CD4-positive, alpha-beta T cell treated with Interleukin-17A for 4 hours (primary cell): ENCODE results near the gene EVX1.

Source experiments
- DNase-seq: peaks from one replicate; pipeline ENCODE4 v3.0.0-alpha.2; 2020; ENCODE audit warnings: mixed read lengths

Gene EVX1

DNA sequence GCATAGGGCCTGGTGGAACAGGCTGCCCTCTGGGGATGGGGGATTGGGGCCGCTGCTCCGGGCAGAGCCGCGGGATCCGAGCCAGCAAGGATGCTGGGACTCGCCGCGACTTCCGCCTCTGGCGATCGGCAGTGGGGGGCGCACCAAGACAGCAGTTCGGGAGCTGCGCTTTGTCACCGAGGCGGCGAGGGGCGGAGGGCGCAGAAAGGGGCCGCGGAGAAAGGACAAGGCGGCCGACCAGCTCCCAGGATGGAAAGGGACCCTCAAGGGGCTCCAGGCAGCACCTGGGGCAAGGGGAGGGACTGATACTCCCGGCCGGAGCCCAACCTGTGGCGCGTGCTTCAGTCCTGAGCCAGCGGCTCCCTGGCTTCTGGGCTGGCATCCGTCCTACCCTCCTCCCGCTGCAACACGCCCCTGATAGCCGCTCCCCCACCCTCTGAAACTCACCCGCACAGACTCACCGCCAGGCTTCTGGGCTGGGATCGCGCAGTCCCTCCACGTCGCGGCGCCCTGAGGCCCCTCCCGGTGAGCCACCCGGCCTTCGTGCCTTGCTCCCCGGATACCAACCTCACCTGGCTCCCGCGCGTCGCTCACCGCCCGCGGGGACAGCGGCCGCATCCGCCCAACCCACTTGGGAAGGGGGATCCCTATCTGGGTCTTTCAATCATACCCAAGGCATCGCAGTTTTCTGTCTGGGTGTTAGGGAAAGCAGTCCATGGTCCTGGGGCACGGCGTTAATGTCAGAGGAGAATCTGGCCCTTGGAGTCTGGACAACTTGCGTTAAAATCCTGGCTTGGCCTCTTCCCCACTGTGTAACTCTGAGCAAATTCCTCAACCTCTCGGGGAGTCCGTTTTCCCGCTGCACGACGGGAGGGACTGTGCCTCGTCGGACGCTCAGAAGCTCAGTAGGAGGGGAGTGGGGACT lies 7.0 kb upstream of the EVX1 start:
- no peak for DNase-seq

DNA sequence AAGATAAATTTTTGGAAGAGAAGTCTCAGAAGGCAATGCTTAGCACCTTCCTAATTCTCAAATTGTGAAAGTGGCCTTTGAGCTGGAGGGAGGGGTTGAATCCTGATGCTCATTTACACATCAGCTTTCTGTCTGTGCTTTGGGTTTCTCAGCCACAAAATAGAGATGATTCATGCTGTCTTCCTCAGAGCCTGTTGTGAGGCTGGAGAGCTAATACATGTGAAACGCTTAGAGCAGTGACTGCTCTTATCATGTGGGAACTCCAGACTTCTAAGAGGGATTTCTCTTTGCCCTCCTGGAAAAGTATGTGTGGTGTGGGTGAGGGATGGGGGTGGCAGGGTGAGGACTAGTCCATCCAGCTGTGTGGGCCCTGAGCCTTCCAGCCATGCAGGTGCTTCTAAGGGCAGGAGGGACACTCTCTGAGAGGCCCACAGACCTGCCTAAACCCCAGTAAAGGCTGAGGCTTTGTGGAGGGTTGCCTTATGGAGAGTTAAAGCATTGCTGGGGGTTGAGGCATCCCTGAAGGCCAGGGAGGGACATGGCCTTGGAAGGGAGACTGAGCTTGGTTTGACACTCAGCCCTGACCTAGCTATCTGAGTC lies 4.8 kb upstream of the EVX1 start:
- DNase-seq, result no peak

DNA sequence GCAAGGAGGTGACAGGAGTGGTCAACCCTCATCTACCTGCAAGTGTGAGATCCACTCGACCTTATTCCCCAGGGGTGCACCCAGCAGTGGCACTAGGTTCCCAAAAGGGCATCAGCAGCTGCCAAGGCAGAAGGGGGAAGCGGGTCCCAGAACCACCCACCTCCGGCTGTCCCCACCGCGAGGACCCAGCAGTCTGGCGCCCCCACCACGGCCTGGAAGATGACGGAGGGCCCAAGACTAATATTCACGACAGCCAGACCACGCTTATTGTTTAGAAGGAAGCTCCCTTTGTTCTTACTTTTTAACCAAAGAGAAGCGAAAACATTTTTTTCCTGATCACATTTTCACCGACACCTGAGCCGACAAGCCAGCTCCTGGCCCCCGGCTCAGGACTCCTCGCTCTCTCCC lies 3.6 kb upstream of the EVX1 start:
- DNase-seq, result no peak

DNA sequence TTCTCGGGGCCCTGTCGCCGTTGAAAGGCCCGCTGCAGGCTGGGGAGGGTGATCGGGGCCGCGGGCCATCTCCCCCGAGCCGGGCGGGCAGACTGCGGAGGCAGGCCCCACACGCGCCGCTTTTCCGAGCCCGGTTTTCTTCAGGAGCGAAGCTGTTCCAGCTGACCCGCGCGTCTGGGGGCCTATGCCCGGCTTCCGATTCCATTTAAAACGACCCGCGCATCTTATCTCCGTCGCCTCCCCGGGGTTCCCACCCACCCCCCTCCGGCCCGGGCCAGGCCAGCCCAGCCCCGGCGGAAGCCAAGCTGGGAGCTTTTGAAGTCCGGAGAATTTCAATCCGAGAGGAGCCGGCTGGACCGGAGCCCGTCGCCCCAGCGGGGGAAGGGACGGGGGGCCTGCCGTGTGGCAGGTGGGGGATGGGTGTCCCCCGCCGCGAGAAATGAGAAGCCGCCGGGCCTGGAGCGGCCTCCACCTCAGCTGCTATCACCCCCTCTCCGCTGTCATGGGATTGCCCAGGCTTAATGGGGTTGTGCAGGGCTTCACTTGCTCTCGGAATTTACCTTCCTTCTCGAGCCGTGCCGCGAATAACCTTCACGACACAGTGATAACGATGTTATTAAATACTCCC lies 3.1 kb upstream of the EVX1 start:
- no peak for DNase-seq

- no peak for DNase-seq
Observed at GRCh38 chr7:27240015-27240731, 2.4 kb upstream of the EVX1 start.

DNA sequence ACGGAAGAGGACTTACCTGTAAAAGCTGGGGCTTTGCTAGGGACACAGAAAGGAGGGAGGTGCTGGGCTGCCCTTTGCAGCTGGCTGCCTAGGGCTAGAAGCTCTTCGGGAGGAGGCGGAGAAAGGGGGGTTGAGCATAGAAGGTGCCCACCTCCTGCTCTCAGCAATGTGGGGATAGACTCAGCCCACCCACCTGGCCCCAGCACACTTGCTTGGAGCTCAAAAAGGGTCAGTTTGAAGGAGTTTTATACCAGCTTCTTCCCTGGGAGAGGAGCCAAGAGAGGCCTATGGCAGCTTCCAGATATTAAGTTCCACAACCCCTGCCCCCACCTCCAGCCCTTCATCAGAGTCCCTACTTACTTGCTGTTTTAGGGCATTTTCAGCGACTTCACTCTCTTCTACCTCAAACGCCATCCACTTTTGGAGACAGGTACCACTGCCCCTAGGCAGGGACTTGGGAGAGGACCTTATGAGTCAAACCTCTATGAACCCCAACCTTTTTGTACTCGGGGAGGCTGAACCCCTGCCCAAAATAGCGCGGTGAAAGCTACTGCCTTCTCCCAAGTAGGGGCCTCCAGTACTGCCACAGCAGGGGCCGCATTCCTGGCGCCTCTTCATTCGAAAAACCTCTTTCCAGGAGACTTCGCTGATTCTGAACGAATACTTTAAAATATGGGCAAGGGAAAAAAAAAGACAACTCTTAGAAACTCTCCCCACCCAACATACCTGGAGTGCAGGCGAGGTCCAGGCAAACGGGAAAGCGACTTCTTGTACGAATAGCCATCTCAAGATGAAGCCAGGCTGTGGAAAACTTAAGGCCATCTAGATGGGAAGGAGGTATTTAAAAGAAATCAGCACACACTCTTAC lies 1.2 kb upstream of the EVX1 start:
- DNase-seq, result no peak

DNA sequence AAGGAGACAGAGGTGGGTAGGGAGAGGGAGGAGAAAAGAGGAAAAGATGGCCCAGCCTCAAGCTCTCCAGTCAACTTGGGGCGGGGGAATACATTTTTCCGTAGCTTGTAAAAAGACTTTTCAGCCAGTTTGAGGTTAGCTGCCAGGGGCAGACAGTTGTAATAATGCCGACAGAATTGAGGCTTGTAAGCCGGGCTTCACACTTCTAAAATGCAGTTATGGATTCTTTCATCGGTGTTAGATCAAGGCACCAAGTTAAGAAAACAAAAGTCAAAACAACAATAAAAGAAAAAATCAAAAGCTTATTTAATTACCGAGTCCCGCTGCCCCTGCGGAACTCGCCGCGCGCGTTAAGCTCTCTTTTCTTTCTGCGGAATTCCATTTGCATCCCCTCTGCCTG lies 448 bp upstream of the EVX1 start:
- DNase-seq, result no peak

DNA sequence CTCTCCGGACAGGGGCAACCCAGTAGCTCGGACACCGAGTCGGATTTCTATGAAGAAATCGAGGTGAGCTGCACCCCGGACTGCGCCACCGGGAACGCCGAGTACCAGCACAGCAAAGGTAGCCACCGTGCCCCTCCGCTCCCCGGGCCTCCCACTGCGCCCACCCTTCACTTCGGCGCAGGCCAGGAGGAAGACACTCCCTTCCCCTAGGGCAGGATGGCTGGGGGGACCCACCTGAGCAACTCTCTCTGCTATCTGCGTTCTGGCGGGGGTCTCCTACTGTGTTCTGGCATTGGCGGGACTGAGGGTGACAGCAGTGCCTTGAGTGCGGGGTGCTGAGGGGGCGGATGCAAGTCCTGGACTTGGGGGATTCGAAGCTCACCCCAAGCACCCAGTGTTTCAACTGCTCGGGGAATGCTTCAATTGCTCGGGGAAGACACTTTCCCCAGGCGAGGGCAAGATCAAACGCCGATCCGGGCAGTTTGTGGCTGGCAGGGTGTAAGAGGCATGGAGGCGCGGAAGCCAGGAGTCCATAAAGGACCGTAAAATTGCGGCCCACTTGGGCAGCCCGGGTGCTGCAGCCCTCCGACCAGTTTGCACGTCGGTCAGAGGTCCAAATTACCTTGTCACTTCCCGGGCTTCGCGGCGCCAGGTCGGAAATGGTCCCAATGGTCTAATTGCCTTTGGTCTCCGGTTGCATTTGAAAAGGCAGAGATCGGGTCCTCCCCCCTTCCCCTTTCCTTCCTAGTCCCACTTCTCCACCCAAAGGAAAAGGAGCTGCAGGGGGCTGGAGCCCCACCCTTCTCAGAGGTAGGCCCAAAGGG lies 950 bp downstream of the EVX1 start:
- no peak for DNase-seq

- no peak for DNase-seq
Observed at GRCh38 chr7:27244488-27245123, 2.0 kb downstream of the EVX1 start.

GRCh38 chr7:27245124-27245797 lies 2.7 kb downstream of the EVX1 start:
- no peak for DNase-seq

- DNase-seq, result no peak
Observed at GRCh38 chr7:27245798-27246691, 3.4 kb downstream of the EVX1 start.

GRCh38 chr7:27247000-27247399 lies 4.4 kb downstream of the EVX1 start:
- DNase-seq, result no peak

DNA sequence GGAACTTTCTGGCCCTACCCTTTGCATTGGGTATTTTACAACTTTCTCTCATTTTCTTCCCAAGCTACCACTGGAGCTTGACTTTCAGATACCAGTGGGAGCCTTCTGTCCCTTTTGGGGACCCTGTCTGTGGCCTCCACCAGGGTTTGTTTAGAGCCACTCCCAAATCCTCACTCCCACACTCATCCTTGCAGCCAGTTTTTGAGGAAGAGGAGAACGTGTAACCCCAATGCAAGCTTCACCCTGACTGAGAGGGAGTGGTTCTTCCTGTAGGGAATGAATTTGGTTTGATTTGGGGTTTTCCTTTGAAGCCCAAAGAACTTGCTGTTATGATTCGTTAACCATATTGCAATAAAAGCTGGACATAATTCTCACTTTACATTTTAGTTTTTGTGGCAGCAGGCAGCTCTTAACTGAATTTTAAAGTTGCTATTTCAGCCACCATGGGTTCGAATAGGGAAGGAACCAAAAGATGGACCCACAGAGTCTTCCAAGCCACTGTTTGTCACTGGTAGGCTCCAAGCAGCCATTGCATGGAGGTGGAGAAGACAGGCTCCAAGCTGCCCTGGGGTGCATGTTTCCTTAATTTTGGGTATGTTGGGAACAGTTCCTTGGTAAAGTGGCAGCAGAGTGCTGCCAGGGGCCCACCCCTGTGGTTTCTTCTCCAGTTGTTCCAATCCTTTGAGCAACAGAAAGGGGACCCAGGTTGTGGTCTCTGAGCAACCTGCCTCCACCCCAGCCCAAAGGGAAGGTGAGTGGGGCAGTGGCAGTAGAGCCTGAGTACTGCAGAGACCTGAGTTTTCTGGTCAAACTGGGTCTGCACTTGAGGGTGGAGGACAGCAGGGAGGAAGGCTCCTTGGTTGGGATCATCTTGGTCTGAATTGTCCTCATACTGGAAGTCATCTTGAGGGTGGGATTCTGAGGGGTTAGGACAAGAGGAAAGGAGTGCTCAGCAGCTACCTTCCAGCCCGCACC lies 5.1 kb downstream of the EVX1 start:
- DNase-seq, result no peak

- DNase-seq, result no peak
Observed at GRCh38 chr7:27248427-27248806, 5.8 kb downstream of the EVX1 start.

- DNase-seq, result no peak
Observed at GRCh38 chr7:27248911-27249723, 6.5 kb downstream of the EVX1 start.

- DNase-seq, result no peak
Observed at GRCh38 chr7:27249724-27250556, 7.3 kb downstream of the EVX1 start.
